IMR-90 (cell line): Measurements from ENCODE around the gene TNFRSF21. TPM values are rescaled to one million over a fixed set of nuclear protein-coding genes. Genes with fewer than 3 reads are reported as not detected.

Experiments
- ATAC-seq: fragments of 200-7000 bp; cut with Tn5 transposase; 2 replicates; pipeline ENCODE4 v1.9.1; 2020; ENCODE audit warnings: low read depth, mild to moderate bottlenecking, moderate library complexity
- BruUV-seq: library from RNA; stranded (reverse); fragments of 400-500 nt; replicated peaks from 2 replicates; lab custom pipeline; 2021; lab: Mats Ljungman, UMichigan
- CTCF ChIA-PET: fragments of 300-600 bp; formaldehyde crosslinking; extraction: SDS; loops from one replicate; lab custom pipeline; 2021; ENCODE audit warnings: antibody characterized with exemption; lab: Yijun Ruan, JAX
- POLR2A ChIA-PET: fragments of 300-600 bp; sonication (Branson Sonifier 250); formaldehyde crosslinking; loops from one replicate; lab custom pipeline; 2022; ENCODE audit warnings: antibody characterized with exemption; ENCODE audit not compliant: unreplicated experiment; lab: Charles Lee
- DNase-seq: peaks from one replicate; pipeline ENCODE4 v3.0.0; 2013
- H2AFZ ChIP-seq: replicated peaks from 2 replicates; pipeline ENCODE3; 2013; ENCODE audit warnings: low read length, mild to moderate bottlenecking; ENCODE audit not compliant: poor library complexity
- H2AK5ac ChIP-seq: 2 replicates; pipeline ENCODE4 v1.6.1; 2013; ENCODE audit warnings: low read depth, low read length, inconsistent platforms
- H2AK9ac ChIP-seq: replicated peaks from 2 replicates; pipeline ENCODE3; 2013; ENCODE audit warnings: mild to moderate bottlenecking, low read depth, low read length, moderate library complexity; ENCODE audit not compliant: poor library complexity
- H2BK120ac ChIP-seq: 2 replicates; pipeline ENCODE4 v1.6.1; 2013; ENCODE audit warnings: low read depth, low read length, inconsistent platforms
- H2BK15ac ChIP-seq: 3 replicates; pipeline ENCODE4 v1.6.1; 2013; ENCODE audit warnings: low read depth, low read length, inconsistent platforms
- H2BK20ac ChIP-seq: 2 replicates; pipeline ENCODE4 v1.6.1; 2013; ENCODE audit warnings: low read depth, mild to moderate bottlenecking, inconsistent platforms, low read length, moderate library complexity
- H2BK5ac ChIP-seq: 2 replicates; pipeline ENCODE4 v1.6.1; 2013; ENCODE audit warnings: mild to moderate bottlenecking, low read depth, low read length, inconsistent platforms; ENCODE audit not compliant: poor library complexity, severe bottlenecking
- H3K14ac ChIP-seq: replicated peaks from 2 replicates; pipeline ENCODE4 v1.6.1; 2013; ENCODE audit warnings: low read depth, low read length, inconsistent platforms
- H3K18ac ChIP-seq: 2 replicates; pipeline ENCODE4 v1.6.1; 2013; ENCODE audit warnings: low read depth, low read length, control low read depth
- H3K23ac ChIP-seq: 2 replicates; pipeline ENCODE4 v1.6.1; 2013; ENCODE audit warnings: low read depth, low read length, inconsistent platforms
- H3K27ac ChIP-seq: 2 replicates; pipeline ENCODE4 v1.5.1; 2013; ENCODE audit warnings: mild to moderate bottlenecking, control low read depth, low read length; ENCODE audit not compliant: insufficient read depth
- H3K27me3 ChIP-seq: 2 replicates; pipeline ENCODE4 v1.6.1; 2013; ENCODE audit warnings: low read length; ENCODE audit not compliant: control insufficient read depth, insufficient read depth
- H3K36me3 ChIP-seq: 2 replicates; pipeline ENCODE4 v1.6.1; 2013; ENCODE audit warnings: low read length, mixed read lengths; ENCODE audit not compliant: control insufficient read depth, insufficient read depth
- H3K4ac ChIP-seq: 2 replicates; pipeline ENCODE4 v1.6.1; 2013; ENCODE audit warnings: low read depth, low read length, inconsistent platforms
- H3K4me1 ChIP-seq: 2 replicates; pipeline ENCODE4 v1.6.1; 2013; ENCODE audit warnings: low read length, mixed read lengths; ENCODE audit not compliant: control insufficient read depth, insufficient read depth
- H3K4me2 ChIP-seq: 2 replicates; pipeline ENCODE4 v1.6.1; 2013; ENCODE audit warnings: low read depth, mild to moderate bottlenecking, control low read depth, low read length, moderate library complexity
- H3K4me3 ChIP-seq: 2 replicates; pipeline ENCODE4 v1.5.1; 2013; ENCODE audit warnings: low read depth, mild to moderate bottlenecking, control low read depth, low read length, moderate library complexity; ENCODE audit not compliant: insufficient read depth
- H3K56ac ChIP-seq: 2 replicates; pipeline ENCODE4 v1.6.1; 2013; ENCODE audit warnings: low read length, inconsistent platforms; ENCODE audit not compliant: insufficient read depth; ENCODE audit errors: extremely low read depth
- H3K79me1 ChIP-seq, 2 experiments: 2 replicates each; pipeline ENCODE4 v1.6.1; 2013; ENCODE audit warnings: low read length in 2 of 2, inconsistent platforms in 1 of 2, low read depth in 1 of 2
- H3K9ac ChIP-seq: 2 replicates; pipeline ENCODE4 v1.6.1; 2013; ENCODE audit warnings: low read depth, low read length, control low read depth
- H3K9me1 ChIP-seq: 2 replicates; pipeline ENCODE4 v1.6.1; 2013; ENCODE audit warnings: low read length, inconsistent platforms; ENCODE audit not compliant: insufficient read depth
- H3K9me3 ChIP-seq: 2 replicates; pipeline ENCODE4 v1.6.1; 2013; ENCODE audit warnings: low read length; ENCODE audit not compliant: control insufficient read depth, insufficient read depth
- H4K20me1 ChIP-seq: 2 replicates; pipeline ENCODE4 v1.6.1; 2013; ENCODE audit warnings: low read length, inconsistent platforms; ENCODE audit not compliant: insufficient read depth
- H4K5ac ChIP-seq: 2 replicates; pipeline ENCODE4 v1.6.1; 2013; ENCODE audit warnings: mild to moderate bottlenecking, low read depth, low read length, control low read depth
- H4K8ac ChIP-seq, 2 experiments: 2 replicates each; pipeline ENCODE4 v1.6.1; 2013; ENCODE audit warnings: low read depth in 2 of 2, low read length in 2 of 2, control low read depth in 1 of 2, inconsistent platforms in 1 of 2
- H4K91ac ChIP-seq: 2 replicates; pipeline ENCODE4 v1.6.1; 2013; ENCODE audit warnings: low read depth, low read length, inconsistent platforms; ENCODE audit not compliant: insufficient read depth
- SMC3 ChIP-seq: fragments of 150-350 bp; IDR thresholded peaks from 2 replicates; pipeline ENCODE4 v1.6.1; 2016; ENCODE audit warnings: low read depth, mild to moderate bottlenecking, antibody characterized with exemption, low read length, moderate library complexity
- WGBS, 2 experiments: methylation state at CpG; one replicate each; pipeline versions ENCODE4 v1.1.5 to v1.1.7; 2013; ENCODE audit warnings: missing lambda C conversion rate in 2 of 2; ENCODE audit not compliant: insufficient read length in 1 of 2; ENCODE audit errors: extremely low coverage in 2 of 2; 5-methylcytosine and 5-hydroxymethylcytosine counted together
- dilution Hi-C: fragments of 300-500 bp; cut with HindIII; formaldehyde crosslinking; loops from one replicate; pipeline ENCODE4 v1.14.3; 2018; ENCODE audit warnings: low sequenced_read_pairs; ENCODE audit not compliant: unreplicated experiment
- in situ Hi-C: fragments of 300-500 bp; cut with MboI; formaldehyde crosslinking; loops from 3 replicates; pipeline ENCODE4 v1.14.3; 2019; ENCODE audit warnings: low sequenced_read_pairs, inconsistent platforms, mixed read lengths
- intact Hi-C: fragments of 100-400 bp; cut with micrococcal nuclease; formaldehyde crosslinking; loops from 2 replicates; pipeline ENCODE4 v1.10.0; 2022
- polyA plus RNA-seq, 3 experiments: library from polyadenylated mRNA; depleted of rRNA; stranded (reverse); fragments of >200 nt; gene quantifications; 2 replicates each; pipeline ENCODE4 v1.2.3, GENCODE V29; 2012; ENCODE audit warnings: low replicate concordance in 1 of 3
- total RNA-seq: library from RNA; depleted of rRNA; stranded (reverse); fragments of >200 nt; gene quantifications from 2 replicates; pipeline ENCODE4 v1.2.3, GENCODE V29; 2012

The TNFRSF21 gene
- total and polyA plus RNA-seq, 2 of the 4 experiments (the other 2 are of a cell fraction) = 2.9 to 6.9 TPM

DNA sequence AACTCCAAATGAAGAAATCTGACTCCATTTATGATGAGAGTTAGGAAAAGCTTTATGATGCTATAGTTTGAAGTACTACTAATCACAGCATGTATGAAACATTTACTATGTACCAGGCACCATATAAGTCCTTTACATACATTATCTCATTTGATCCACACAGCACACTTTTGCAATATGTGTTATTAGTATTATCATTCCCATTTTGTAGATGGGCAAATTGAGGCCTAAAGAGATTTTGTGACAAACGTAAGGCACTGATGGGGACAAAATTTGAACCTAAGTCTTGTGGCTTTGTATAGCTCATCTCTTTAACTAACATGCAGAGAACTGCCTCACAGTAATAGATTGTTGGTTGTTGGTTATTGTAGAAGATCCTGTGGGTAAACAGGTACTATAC is 14.2 kb upstream of the TNFRSF21 start:
- no peaks in the 10 kb centered on the region for H3K79me1 ChIP-seq
- no peaks in the 10 kb centered on the region for H3K9me3 ChIP-seq
- dilution Hi-C loops (no loop called here), in situ Hi-C loops (loop anchor here (25.0 kb wide), 1 partner anchor 487 kb away; no protein-coding TSS in a partner anchor), intact Hi-C loops (no loop called here)
- ATAC-seq (no peak), DNase-seq (no peak)
- CTCF ChIA-PET = no interaction called here
- H3K18ac ChIP-seq = no peak overlapping the region
- peaks cover 2% of the 10 kb centered on the region; the same call in 1 of the 2 replicates for H3K27me3 ChIP-seq
- H3K4me3 ChIP-seq = no peak overlapping the region
- no peaks in the 10 kb centered on the region for H3K9me1 ChIP-seq
- H3K4me1 ChIP-seq = no peaks in the 10 kb centered on the region
- no peak overlapping the region for H3K9ac ChIP-seq
- H4K20me1 ChIP-seq = no peaks in the 10 kb centered on the region
- H2AFZ ChIP-seq = no peak overlapping the region
- no peak overlapping the region for H3K4me2 ChIP-seq
- H3K27ac ChIP-seq = no peak overlapping the region
- no peak overlapping the region for H2AK9ac ChIP-seq
- POLR2A ChIA-PET = no interaction called here
- no peak overlapping the region for H3K4ac ChIP-seq
- H2AK5ac ChIP-seq = no peak overlapping the region
- H2BK15ac ChIP-seq = no peak overlapping the region
- H4K91ac ChIP-seq = no peak overlapping the region
- no peak overlapping the region for H4K5ac ChIP-seq
- H2BK5ac ChIP-seq = no peak overlapping the region
- no peak overlapping the region for H3K56ac ChIP-seq
- no CpG with 5 or more reads among the region's 1 CpG for WGBS, 2 experiments
- no peak overlapping the region for H3K14ac ChIP-seq
- no TSS peak for BruUV-seq
- no peak for TF ChIP-seq SMC3
- no peak overlapping the region for H3K23ac ChIP-seq
- H2BK120ac ChIP-seq = no peak overlapping the region
- no peak overlapping the region for H4K8ac ChIP-seq
- no peak overlapping the region for H2BK20ac ChIP-seq
- H3K36me3 ChIP-seq = no peaks in the 10 kb centered on the region
